Activated CD8-positive, alpha-beta memory T cell treated with anti-CD3 and anti-CD28 coated beads, Interleukin-2, amount 50 U/mL, for 4 hours (primary cell): ENCODE results near the gene USP31.

Experiments used
- DNase-seq: peaks from one replicate; pipeline ENCODE4 v3.0.0-alpha.2; 2020

The USP31 gene

GRCh38 chr16:23058576-23058975 is 90.7 kb downstream of the USP31 start:
- DNase-seq: no peak

- no peak for DNase-seq
Measured at GRCh38 chr16:23057013-23057596, 92.1 kb downstream of the USP31 start.

DNA sequence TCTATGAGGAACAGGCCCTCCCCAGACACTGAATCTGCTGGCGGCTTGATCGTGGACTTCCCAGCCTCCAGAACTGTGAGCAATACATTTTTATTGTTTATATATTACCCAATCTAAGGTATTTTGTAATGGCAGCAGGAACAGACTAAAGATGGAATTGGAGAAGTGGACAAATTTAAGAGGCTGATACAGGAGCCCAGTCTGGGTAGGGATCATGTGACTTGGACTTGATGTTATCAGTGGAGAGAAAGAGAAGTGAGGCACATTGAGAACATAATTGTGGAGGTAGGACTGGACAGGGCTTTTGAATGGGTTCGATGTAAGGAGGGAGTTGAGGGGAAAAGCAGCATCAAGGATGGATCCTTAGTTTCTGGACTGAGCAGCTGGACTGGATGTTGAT is 93.8 kb downstream of the USP31 start:
- no peak for DNase-seq

DNA sequence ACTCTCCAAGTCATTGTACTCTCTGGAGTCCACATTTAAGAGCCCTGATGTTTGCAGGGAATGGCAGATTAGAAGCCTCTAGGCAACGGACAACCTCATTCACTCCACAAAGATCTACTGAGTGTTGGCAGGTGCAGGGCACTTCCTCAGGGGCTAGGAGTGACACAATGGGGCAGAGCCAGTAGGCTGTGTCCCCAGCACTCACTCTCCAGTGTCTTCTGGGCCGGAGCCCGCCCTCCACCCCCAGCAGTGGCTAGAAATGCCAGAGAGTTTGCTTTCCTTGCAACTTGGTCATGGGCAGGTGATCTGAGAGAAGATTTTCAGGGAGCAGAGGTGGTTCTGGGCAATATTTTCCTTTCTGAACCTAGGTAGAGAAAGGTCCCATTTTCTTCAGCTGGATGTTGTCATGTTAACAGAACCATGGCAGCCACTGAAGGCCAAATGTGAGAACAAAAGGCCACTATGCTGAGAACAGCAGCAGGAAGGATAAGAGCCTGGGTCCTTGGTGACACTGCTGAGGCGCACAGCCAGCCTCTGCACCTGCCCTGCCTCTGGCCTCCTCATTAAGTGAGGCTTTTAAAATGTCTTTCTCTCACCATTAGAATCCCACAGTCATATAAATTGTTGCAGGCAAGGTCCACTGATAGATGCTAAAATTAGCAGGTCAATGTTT is 96.2 kb downstream of the USP31 start:
- no peak for DNase-seq

- no peak for DNase-seq
Measured at GRCh38 chr16:23052221-23052620, 97.0 kb downstream of the USP31 start.

DNA sequence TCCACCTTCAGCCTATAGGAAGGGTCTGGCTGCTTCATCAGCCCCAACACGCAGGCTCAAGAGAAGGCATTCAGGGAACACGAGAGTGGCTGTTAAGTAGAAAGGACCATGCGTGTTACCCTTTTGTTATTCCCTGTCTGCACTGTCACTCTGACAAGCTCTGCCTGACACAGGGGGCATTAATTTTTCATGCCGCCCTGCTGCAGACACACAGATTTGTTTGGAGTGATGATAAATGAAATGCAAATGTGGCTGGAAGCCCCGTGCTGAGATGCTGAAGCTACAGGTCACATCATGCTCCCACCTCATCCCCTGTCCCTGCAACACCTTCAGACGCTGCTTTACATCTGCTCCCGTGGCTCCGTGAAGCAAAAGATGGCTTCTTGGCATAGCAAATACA is 97.7 kb downstream of the USP31 start:
- no peak for DNase-seq

DNA sequence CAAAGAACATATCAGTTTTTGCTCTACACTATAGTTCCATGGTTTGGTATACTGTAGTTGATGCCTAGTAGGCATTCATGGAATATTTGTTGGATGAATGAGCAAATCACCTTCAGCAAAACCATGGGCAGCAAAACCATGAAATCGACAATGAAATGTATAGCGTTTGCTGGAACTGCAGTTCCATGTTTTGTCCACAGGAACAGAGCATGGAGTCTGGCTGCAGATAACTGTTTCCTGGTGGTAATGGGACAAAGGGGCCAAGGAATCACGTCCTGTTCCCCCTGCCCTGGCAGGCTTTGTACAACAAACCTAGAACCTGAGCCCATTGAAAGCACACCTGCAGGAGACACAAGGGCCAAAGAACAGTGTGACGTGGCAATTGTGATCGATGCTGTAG is 101.1 kb downstream of the USP31 start:
- DNase-seq: no peak

- DNase-seq: no peak
Measured at GRCh38 chr16:23045025-23045424, 104.2 kb downstream of the USP31 start.

GRCh38 chr16:23040246-23040645 is 109.0 kb downstream of the USP31 start:
- DNase-seq: no peak

- DNase-seq: no peak
Measured at GRCh38 chr16:23039118-23039517, 110.1 kb downstream of the USP31 start.

- DNase-seq: no peak
Measured at GRCh38 chr16:23035240-23035639, 114.0 kb downstream of the USP31 start.

- no peak for DNase-seq
Measured at GRCh38 chr16:23031508-23032098, 117.6 kb downstream of the USP31 start.

GRCh38 chr16:23029733-23030420 is 119.4 kb downstream of the USP31 start:
- no peak for DNase-seq

DNA sequence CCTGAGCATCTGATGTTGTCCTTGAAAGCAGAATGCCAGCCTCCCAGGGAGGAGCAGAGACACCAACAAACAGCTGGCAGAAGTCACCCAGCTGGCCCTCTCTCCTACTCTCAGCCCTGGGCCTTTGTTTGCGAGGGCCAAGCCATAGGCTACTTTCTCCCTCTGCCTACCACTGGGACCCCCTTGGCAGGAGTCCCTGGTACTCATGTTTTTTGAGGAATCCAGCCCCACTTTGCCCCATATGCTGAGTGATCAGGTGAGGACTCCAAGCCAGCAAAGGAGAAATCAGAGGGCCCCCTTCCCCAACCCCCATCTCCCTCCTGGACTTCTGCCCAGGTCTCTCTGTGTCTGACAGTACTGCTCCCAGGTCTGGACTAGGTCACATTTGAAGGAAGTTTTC is 121.9 kb downstream of the USP31 start:
- DNase-seq: no peak

DNA sequence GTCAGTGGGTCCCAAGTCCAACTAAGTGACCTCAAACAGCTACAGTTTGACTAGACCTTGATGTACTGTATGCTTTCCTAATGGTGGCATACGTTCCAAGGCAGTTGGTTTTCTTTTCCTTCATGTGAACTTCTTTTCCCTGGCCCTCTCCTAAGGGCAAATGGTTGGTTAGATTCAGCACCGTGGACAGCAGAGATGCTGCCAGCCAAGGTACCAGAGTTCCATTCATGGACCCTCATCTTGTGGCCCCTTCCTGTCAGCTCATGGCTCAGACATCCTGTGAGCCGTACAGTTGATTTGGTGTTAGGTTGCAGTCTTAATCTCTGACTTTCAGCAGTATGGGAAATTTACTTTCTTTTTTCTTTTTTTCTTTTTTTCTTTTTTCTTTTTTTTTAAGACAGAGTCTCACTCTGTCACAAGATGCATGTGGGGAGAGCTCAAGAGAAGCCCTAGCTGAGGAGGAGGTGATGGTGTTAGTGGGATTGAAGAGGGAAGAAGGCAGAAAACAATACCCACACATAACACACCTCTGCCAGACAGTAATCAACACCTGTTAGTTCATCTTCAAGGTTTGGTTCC is 122.4 kb downstream of the USP31 start:
- no peak for DNase-seq

DNA sequence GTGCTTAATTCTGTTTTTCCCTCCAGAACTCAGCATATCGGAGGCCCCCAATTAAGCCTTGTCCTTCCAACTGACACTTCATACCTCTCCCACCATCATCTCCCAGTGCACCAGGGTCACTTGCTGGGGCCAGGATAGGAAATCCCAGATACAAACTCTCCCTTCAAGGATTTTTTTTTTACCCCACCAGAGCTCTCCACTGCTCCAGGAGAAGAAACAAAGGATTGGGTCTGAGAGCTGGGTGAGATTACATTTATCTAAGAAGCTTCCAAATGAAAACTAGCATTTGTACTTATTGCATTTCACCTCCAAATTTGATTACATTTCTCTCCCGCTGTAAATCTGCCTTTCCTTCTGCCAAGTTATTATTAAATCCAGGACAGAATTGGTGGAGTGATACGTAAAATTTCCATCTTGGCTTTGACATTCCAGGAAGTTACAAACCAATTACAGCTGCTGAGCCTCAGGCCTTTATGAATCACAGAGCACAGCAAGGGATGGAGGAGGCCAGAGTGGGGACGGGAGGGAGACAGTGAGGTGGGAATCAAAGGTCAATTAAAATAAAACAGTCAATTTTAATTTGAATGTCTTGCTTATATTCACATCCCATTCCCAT is 123.5 kb downstream of the USP31 start:
- DNase-seq: no peak

GRCh38 chr16:23024044-23024443 is 125.2 kb downstream of the USP31 start:
- DNase-seq: no peak

DNA sequence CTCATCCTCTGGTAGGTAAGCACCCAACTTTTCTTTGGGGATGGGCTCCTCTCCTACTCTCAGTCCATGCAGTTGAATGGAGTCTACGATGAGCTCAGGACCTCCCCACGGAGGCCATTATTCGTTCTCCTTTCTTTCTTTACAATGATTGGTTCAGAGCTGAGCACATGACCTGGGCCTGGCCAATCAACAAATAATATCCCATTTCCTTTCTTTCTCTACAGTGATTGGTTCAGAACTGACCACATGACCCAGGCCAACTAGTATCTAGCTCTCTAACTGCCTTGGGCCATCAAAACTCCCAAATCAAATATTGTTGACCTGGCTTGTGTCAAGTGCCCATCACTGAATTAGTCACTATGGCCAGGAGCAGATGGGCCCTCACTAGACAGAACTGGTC is 129.2 kb downstream of the USP31 start:
- DNase-seq: no peak

- no peak for DNase-seq
Measured at GRCh38 chr16:23016368-23016767, 132.9 kb downstream of the USP31 start.

GRCh38 chr16:23015580-23015979 is 133.7 kb downstream of the USP31 start:
- DNase-seq: no peak

- no peak for DNase-seq
Measured at GRCh38 chr16:23014592-23014991, 134.7 kb downstream of the USP31 start.
